NT2/D1 (cell line): Measurements from ENCODE around the gene MAP1LC3B2.

ENCODE experiments used
- SUZ12 ChIP-seq: IDR thresholded peaks from 2 replicates; pipeline ENCODE4 v1.6.1; 2011; ENCODE audit not compliant: insufficient read length, insufficient read depth; ENCODE audit errors: extremely low read depth
- ZNF274 ChIP-seq: IDR thresholded peaks from 2 replicates; pipeline ENCODE4 v1.6.1; 2011; ENCODE audit warnings: mild to moderate bottlenecking, low read depth, low read length

GRCh38 chr12:116551151-116551550 lies 8.0 kb upstream of the MAP1LC3B2 start:
- no peak for TF ChIP-seq SUZ12
- no peak for TF ChIP-seq ZNF274
